Endothelial cell of umbilical vein (primary cell): Measurements from ENCODE around the gene ASB2.

Experiments used
- EZH2 ChIP-seq: IDR thresholded peaks from 2 replicates; pipeline ENCODE4 v1.6.1; 2012; ENCODE audit warnings: borderline replicate concordance, low read depth, mild to moderate bottlenecking, moderate library complexity, low read length, inconsistent platforms; ENCODE audit not compliant: severe bottlenecking
- JUN ChIP-seq: IDR thresholded peaks from 2 replicates; pipeline ENCODE4 v1.6.1; 2011; ENCODE audit warnings: borderline replicate concordance, low read depth; ENCODE audit not compliant: insufficient read length, insufficient read depth
- MYC ChIP-seq: IDR thresholded peaks from one replicate; pipeline ENCODE4 v1.6.1; 2011; ENCODE audit warnings: mild to moderate bottlenecking, low read depth, low read length
- POLR2A ChIP-seq: IDR thresholded peaks from 2 replicates; pipeline ENCODE4 v1.6.1; 2012; ENCODE audit warnings: low read depth, mild to moderate bottlenecking, control low read depth, low read length
- POLR2AphosphoS5 ChIP-seq: IDR thresholded peaks from 2 replicates; pipeline ENCODE4 v1.6.1; 2012; ENCODE audit warnings: low read depth, mild to moderate bottlenecking, control low read depth, low read length, moderate library complexity; ENCODE audit not compliant: insufficient read depth
- TF ChIP-seq, protein P1 (sequence below): IDR thresholded peaks from 2 replicates; pipeline ENCODE4 v1.6.1; 2011; ENCODE audit not compliant: insufficient read depth, insufficient read length
- TF ChIP-seq, protein P2 (sequence below), 2 donors: IDR thresholded peaks; 1 replicate in 1 of 2; 2 replicates in 1 of 2; pipeline ENCODE4 v1.5.1; 2011; ENCODE audit warnings: low read length in 2 of 2, mild to moderate bottlenecking in 2 of 2, moderate library complexity in 2 of 2, control low read depth in 1 of 2, inconsistent platforms in 1 of 2, low read depth in 1 of 2; ENCODE audit not compliant: insufficient read depth in 1 of 2; ENCODE audit errors: extremely low read depth in 1 of 2

DNA sequence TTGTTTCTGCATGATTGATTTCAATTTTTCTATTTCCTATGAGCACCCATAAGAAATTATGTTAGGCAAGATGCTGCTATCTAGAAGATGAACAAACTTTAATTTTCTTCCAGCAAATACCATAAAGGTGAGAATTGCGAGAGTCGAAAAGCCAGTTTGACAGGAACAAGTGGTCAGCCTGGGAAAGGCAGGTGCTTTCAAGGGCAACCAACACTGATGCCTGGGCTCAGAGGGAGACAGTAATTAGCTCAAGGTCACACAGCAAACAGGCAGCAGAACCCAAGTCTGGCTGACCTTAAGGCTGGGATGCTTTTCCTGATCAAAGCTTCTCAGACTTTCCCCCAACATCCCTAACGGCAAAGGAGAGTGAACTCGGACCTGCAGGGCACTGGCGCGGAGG lies 43.0 kb upstream of the ASB2 start:
- TF ChIP-seq, protein P1, sequence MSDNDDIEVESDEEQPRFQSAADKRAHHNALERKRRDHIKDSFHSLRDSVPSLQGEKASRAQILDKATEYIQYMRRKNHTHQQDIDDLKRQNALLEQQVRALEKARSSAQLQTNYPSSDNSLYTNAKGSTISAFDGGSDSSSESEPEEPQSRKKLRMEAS = no peak
- TF ChIP-seq MYC (no peak), JUN (no peak), POLR2A (no peak), POLR2AphosphoS5 (no peak), EZH2 (no peak)
- TF ChIP-seq, protein P2, sequence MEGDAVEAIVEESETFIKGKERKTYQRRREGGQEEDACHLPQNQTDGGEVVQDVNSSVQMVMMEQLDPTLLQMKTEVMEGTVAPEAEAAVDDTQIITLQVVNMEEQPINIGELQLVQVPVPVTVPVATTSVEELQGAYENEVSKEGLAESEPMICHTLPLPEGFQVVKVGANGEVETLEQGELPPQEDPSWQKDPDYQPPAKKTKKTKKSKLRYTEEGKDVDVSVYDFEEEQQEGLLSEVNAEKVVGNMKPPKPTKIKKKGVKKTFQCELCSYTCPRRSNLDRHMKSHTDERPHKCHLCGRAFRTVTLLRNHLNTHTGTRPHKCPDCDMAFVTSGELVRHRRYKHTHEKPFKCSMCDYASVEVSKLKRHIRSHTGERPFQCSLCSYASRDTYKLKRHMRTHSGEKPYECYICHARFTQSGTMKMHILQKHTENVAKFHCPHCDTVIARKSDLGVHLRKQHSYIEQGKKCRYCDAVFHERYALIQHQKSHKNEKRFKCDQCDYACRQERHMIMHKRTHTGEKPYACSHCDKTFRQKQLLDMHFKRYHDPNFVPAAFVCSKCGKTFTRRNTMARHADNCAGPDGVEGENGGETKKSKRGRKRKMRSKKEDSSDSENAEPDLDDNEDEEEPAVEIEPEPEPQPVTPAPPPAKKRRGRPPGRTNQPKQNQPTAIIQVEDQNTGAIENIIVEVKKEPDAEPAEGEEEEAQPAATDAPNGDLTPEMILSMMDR (IDR thresholded peaks at IDR 0.05; ENCODE audit: extremely low read depth in 1 of 2, insufficient read depth in 1 of 2, low read depth in 1 of 2, low read length in 2 of 2) = no peak
